GM21723 (cell line): ENCODE results near the gene SLC25A21.

Experiments
- ATAC-seq: cut with Tn5 transposase; IDR thresholded peaks from one replicate; pipeline ENCODE4 v1.9.1; 2021; ENCODE audit warnings: mild to moderate bottlenecking, moderate library complexity; ENCODE audit not compliant: unreplicated experiment

SLC25A21 gene

DNA sequence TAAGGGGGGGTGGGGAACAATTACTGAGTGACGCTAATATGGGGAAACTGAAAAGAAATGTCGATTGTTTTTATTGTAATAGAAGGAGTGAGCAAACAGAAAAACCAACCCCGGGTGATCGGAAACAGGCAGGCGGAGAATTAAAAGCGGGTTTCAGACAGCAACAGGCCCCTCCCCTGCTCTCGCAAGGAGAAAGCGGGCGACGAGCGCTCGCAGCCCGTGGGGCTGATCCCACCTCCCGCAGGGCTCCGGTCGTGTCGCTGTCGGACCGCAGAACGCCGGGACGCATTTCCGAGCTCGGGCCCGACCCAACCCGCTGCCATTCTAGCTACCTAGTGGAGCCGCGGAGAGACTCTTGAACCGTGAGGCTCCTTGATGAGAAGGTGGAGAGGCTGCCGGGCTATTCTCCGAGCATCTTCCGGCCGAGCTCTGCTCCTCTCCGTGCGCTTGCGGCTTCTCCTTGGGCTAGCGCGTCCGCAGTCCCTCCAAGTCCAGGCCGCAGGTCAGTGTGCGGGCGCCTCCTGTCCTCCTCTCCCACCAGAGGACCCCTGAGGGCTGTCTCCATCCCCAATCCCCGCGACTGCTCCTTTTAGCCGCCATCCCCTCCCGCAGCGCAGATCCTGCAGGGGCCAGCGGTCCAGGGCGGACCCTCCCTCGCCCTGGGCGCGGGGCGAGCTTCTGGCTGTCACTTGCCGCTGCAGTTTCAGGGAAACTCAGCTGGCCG, 514.8 kb downstream of the SLC25A21 start:
- ATAC-seq, result no peak

DNA sequence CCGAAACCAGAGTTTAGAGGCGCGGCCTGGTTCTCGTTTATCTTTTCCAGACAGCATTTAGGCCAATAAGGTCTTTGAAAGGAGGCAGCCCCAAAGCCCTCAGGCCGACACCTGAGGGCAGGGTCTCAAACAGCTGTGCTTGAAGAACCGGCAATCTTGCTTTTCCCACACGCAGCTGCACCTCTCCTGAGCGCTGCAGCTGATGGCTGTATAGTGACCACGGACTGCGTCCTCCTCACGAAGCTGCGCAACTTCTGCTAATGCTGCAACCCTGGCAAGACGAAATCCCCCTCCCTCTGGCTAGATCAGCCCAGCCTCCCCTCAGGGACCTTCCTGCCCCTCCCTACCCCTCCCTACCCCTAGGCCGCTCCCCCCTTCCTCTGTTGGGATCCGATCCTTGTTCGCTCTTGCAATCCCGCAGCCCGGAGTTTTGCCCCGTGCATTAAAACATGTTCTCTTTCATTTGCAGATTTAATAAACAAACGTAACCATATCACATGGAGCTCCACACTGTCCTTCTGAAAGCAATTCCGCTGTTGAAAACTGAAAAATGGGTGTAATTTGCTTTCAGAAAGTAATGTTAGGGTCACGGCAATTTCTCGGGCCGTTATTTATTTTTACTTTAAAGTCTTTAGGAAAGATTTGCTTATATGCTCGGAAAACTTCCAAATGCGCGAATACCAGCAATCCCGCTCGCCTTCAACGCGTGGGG, 515.6 kb downstream of the SLC25A21 start:
- ATAC-seq, result no peak

DNA sequence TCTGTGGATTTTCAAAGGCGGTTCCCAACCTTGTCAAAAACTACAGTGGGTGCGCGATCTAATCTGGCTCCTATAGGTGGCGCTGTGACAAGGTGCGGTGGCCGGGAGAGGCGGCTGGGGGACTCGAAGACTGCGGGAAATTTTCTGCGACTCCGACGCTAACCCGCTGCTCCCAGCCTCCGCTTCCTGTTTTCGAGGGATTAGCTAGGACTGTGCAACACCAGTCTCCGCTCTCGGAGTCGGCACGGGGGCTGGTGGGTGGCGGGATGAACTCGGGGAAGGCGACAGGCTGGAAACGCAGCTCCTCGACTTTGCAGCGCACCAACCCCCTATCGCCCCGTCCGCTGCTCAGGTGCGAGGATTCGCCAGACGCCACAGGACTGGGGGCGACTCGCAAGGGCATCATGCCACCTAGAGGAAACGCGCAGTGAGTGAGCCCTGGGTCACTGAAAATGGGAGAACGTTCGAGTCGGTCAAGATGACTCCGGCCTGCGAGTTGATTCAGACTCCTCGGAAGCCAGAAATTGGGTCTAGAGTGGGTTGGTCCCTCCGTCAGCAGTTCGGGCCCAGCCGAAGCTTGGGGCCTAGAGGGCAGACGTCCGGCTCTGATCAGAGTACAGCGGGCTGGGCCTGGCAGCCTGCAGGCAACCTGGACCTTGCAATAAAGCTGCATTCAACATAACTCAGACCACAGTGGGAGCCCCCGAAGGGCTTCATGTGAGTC, 516.3 kb downstream of the SLC25A21 start:
- no peak for ATAC-seq

DNA sequence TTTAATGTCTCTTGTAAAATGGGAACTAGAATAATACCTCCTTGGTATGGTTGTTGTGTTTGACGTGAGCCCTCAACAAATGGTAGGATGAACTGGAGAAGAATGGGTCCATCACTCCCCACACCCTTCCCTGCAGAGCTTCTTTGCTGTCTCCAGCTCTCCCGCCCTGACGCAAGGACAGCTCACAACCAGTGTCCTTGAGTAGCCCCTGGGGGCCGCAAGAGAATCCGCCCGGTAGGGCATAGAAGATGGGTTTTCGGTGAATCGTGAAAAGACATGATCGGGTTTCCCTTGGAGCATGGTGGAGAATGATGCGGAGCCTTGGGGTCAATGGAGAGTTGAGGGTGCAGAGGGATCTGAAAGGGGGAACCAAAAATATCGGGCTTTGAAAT, 516.8 kb downstream of the SLC25A21 start:
- ATAC-seq, result no peak

DNA sequence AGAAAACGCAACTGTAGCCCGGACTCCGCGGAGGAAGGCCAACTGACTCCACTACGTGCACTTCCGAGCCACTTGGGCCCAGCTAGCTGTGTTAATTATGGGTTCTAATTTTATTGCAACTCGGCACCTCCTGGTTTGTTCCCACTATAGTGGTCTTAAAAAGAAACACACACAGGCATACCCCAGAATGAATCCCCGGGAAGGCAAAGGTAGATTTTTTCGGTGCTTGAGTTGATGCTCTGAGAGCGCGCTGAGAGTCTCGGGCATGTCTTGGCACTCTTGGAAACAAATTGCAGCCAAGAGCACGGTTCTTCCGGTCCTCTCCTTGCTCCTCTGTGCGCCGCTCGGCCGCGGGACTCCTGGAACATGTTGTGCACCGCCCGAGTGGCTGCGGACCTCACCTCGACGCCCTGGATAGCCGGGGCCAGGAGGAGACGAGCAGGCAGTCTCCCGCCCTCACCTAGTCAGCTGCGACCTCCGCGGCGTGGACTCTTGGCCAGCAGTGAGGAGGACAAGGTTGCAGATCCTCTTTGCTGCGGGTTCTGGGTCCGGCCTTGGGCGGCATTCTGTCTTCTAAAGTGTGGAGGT, 517.5 kb downstream of the SLC25A21 start:
- no peak for ATAC-seq

DNA sequence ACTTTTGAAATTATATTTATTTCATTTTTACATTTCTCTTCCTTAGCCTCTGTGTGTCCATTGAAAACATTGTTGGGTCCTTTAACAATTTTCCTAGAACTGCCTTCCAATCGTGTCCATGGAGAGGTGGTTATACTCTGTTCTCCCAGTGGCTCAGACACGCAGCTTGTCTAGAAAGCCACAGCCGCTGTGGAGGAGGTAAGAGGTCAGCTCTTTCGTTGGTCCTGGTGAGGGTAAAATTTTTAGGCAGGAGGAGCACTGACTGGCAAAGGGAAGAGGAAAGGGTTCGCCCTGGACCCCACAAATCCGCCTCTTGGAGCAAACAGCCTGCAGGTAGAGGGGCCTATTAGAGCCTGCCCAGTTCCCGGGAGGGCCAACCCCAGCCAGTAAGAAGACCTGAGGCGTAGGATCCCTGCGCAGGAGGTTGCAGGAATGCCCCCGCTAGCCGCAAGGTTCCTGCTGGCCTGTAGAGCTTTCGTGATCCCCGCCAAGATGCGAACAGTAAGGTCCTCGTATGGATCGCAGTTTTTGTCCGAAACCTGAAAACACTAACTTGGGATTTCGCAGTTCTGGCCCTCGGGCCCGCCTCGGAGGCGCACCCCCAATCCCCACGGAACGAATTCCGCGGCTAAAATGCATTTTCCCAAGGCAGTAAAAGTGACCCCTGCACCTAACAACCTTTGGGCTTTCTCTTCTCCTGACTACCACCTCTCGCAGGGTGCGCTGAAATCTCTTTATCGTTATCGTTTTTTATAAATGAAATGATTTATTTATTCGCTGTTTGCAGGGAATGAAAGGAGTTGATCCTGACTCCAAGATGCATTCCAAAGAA, 518.2 kb downstream of the SLC25A21 start:
- ATAC-seq, result no peak

DNA sequence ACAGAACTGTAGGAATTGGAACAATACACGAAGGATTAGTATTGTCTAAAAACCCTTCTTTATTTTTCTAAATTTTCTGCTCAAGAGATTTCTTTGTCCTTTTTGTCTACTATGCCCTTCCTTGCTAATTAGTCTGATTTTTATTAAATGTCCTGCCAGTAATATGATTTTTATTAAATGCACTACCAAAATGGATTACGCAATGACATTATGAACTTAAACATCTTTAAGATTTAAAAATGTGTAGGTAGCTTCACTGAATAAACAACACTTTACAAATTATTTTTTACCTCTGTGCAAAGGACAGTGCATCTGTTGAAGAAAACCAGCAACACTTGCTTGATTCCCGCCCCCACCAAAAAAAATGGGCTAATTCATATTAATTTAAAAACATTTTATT, 519.0 kb downstream of the SLC25A21 start:
- no peak for ATAC-seq

DNA sequence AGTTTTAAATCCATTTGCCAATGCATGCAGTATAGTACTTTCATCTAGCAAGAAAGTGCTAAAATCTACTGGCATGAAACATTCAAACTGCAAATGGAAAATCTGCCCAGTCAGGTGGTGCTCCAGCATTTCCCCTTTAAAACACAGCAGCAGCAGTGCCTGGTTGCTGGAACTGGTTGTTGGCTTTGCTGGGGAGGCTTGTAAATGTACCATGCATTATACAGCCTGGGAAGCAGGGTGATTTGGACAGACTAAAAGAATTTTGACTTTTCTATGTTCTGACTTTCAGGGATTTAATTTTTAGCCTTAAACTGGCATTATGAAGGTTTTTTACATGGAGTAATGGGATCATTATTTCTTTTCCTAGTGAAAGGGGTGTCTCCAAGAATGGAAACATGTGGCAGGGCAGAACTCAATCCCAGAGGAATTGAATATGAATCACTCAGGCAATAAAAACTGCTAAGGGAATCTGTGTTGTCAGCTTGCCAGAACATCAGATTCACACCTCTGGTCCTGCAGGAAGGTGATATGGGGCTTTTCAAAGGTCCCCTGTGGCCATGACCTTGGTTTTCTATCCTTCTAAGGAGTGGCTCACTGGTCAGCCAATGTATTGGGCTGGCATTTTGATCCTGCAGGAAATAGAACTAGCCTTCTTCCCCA, 519.7 kb downstream of the SLC25A21 start:
- ATAC-seq, result no peak

DNA sequence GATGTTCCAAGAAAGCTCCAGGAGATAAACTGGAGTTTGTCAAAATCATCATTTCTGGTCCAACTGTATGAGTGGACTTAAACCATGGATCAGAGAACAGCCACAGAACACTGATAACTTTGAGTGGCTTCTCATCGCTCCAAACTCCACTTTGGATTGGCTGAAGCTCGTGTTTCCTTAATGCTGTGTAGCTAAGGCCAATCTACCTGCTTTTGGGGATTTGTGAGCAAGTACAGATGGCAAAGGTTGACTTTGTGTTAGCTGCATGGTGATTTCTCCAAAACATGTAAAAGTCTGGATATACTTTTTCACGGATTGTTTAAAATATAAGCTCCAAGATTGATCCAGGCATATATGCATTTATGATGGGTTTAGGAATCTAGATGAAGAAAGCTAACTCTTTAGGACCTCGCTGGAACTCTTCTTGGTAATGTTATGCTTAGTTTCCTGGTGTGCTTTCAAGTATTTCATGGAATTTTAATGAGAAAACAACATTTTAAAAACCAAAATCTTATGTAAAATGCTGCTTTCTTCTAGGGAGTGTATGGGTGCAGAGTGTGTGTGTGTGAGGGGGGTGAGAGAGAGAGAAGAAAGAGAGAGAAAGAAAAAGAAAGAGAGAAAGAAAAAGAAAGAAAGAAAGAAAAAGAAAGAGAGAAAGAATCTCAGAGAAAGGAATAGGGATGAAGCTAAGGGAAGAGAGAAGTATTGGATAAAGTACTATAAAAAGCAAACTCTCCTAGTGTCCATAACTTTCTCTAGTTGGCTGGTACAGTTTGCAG, 522.3 kb downstream of the SLC25A21 start:
- no peak for ATAC-seq

DNA sequence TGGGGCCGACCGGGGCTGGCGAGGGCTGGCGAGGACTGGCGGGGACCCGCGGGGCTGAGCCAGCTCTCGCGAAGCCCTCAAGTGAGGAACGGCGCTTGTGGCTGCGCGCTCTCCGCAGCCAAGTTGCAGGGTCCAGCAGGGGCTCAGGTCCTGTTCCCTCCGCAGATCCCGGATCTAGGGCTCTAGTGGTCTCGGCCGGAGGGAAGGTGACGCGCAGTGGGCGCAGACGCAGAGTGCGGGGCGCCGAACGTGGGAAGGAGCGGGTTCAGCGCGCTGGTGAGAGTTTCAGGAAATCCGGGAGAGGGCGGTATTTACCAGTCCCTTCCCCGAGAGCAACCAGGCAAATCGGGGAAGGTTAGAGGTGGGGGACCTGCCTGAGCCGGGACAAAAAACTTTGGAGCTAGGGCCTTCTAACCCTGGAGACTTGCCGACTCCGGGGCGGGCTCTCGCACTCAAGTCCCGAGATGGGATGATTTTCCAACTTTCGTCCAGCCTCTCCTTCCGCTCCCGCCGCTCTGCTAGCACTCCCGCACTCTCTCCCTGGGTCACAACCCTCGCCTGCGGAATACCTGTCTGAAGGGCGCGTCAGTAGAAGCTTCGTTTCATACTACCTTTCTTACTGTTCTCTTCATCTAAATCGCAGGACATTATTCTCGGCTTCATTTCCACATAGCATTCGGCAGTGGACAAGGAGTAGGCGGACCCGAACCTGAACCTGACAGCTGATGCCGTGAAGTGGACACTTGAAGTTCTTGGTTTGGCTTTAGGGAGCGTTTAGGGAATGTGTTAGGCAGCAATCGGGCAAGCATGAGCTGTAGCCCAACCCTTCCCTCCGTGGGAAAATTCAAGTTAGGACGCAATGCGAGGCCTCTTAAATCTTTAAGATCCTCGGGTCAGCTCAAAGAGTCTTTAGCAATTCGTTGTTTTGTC, 524.3 kb downstream of the SLC25A21 start:
- ATAC-seq, result no peak

DNA sequence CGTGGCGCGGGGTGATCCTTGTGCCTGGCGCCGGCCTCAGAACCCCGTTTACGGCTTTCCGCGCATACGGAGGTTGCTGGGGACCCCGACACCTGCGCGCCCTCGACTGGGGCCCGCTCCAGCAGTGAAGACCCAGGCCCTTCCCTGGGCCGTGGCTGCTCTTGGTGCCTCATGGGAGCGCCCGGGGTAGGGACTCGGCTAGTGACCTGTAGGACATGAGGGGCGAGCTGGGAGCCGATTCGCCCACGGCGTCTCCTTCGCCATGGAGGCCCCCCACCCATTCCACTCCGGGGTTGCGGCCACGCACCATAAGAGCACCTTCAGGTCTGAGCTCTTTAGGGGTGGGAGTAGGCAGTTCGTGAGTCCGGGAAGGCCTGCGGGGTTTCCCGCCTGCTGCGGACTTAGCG, 525.0 kb downstream of the SLC25A21 start:
- no peak for ATAC-seq

DNA sequence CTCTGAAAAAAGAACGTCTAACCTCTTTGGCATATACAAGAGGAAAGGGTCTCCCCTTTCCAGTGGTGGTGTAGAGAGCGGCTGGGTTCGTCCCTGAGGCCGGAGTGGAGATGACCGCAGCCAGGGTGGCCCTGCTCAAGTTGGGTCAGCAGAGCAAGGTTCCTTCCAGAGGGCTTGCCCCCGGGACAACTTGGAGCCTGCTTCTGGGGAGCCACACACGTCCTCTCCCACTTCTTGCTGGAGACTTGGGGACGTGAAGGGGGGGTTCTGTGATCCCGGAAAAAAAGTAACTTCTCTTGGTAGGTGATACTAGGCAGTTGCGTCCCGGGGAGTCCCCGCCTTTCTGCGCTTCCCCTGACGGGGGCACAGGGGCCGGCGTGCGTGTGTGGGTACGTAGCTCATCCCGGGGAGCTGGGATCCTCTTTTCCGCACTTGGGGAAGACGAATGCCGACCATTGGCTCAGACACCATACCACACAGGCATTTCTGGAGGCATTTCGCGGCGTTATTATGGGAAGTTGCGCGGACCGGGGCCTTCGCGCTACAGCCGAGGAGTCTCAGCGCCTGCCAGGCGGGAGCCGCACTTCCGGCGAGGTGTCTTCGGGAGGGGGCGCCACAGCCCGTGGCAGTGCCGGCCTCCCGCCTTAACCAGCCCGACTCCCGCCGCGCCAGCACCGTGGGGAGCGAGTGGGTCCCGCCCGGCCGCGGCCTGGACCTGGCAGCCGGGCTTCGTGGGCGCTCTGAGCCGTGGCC, 525.6 kb downstream of the SLC25A21 start:
- ATAC-seq, result no peak

DNA sequence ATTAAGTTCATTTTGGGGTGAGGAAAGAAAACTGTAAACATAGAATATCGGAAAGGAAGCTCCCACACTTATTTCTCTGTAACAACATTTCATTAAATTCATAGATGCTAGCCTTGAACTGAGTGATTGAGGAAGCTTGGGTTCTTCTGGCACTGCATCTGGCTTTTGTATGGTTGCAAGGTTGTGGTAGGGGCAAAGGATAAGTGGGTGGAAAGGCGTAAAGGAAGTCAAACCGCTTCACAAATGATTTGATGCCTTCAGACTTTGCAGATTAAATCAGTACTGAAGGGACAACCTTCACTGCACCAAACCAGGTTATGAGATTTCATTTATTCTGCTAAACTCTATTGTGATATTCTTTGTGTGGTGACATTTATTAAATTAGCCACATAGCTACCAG, 538.8 kb downstream of the SLC25A21 start:
- ATAC-seq, result no peak
